CD4-positive, alpha-beta T cell (primary cell): ENCODE measurements around the gene SLC8A2. TPM values are rescaled to one million over a fixed set of nuclear protein-coding genes. Genes with fewer than 3 reads are reported as not detected.

ENCODE experiments used
- ATAC-seq: fragments of 200-7000 bp; cut with Tn5 transposase; one replicate; pipeline ENCODE4 v1.10.0; 2022; ENCODE audit warnings: mild to moderate bottlenecking; ENCODE audit not compliant: poor library complexity
- CTCF ChIA-PET: fragments of 350-600 bp; sonication (Branson Sonifier 250); formaldehyde crosslinking; loops from one replicate; lab custom pipeline; 2021; ENCODE audit warnings: antibody characterized with exemption, inconsistent platforms; lab: Charles Lee
- POLR2A ChIA-PET: fragments of 350-600 bp; sonication (Branson Sonifier 250); formaldehyde crosslinking; loops from one replicate; lab custom pipeline; 2021; ENCODE audit warnings: antibody characterized with exemption, inconsistent platforms; lab: Charles Lee
- DNase-seq, 14 experiments: peaks; one replicate each; pipeline ENCODE4 v3.0.0-alpha.2; 2013 to 2020; ENCODE audit warnings: mixed read lengths in 2 of 14
- H3K27ac ChIP-seq, 2 donors: one replicate each; pipeline versions ENCODE4 v1.5.1 to v1.7.0; 2013; ENCODE audit warnings: low read length in 2 of 2, low read depth in 1 of 2, mild to moderate bottlenecking in 1 of 2
- H3K27me3 ChIP-seq, 2 experiments: 1 replicate in 1 of 2; 2 replicates in 1 of 2; pipeline versions ENCODE4 v1.6.1 to v1.7.0; 2013; ENCODE audit warnings: low read length in 2 of 2, control low read depth in 1 of 2, mild to moderate bottlenecking in 1 of 2, moderate library complexity in 1 of 2; ENCODE audit not compliant: insufficient read depth in 2 of 2, control insufficient read depth in 1 of 2
- H3K36me3 ChIP-seq: one replicate; pipeline ENCODE4 v1.6.1; 2013; ENCODE audit warnings: low read length, control low read depth; ENCODE audit not compliant: insufficient read depth
- H3K4me1 ChIP-seq: one replicate; pipeline ENCODE4 v1.6.1; 2013; ENCODE audit warnings: low read length, control low read depth; ENCODE audit not compliant: insufficient read depth
- H3K4me3 ChIP-seq: one replicate; pipeline ENCODE4 v1.5.1; 2013; ENCODE audit warnings: mild to moderate bottlenecking, low read length, moderate library complexity
- H3K9me3 ChIP-seq, 2 experiments: 1 replicate in 1 of 2; 2 replicates in 1 of 2; pipeline versions ENCODE4 v1.6.1 to v1.7.0; 2013; ENCODE audit warnings: low read length in 2 of 2, mild to moderate bottlenecking in 2 of 2, control low read depth in 1 of 2, moderate library complexity in 1 of 2; ENCODE audit not compliant: control insufficient read depth in 1 of 2, insufficient read depth in 1 of 2
- H3K27ac Mint-ChIP-seq: one replicate; pipeline ENCODE4 v1.8.0; 2020; ENCODE audit warnings: mixed read lengths
- H3K27me3 Mint-ChIP-seq: one replicate; pipeline ENCODE4 v1.8.0; 2021; ENCODE audit warnings: mixed read lengths
- H3K36me3 Mint-ChIP-seq: one replicate; pipeline ENCODE4 v1.8.0; 2021; ENCODE audit warnings: low read depth, mixed read lengths
- H3K4me1 Mint-ChIP-seq: one replicate; pipeline ENCODE4 v1.8.0; 2021; ENCODE audit warnings: low read depth, mixed read lengths
- H3K4me3 Mint-ChIP-seq: one replicate; pipeline ENCODE4 v1.8.0; 2020; ENCODE audit warnings: mild to moderate bottlenecking, mixed read lengths
- H3K9me3 Mint-ChIP-seq: one replicate; pipeline ENCODE4 v1.8.0; 2020; ENCODE audit warnings: mixed read lengths
- intact Hi-C, 2 experiments: fragments of 100-400 bp; cut with DNase I in 1 of 2; cut with micrococcal nuclease in 1 of 2; formaldehyde crosslinking; loops; one replicate each; pipeline versions ENCODE4 v1.15.1 to v1.9.0; 2023 to 2025; cut with DNase I, micrococcal nuclease
- total RNA-seq, 174 experiments: library from RNA in 2 of 174; stranded (reverse) in 2 of 174; gene quantifications; one replicate each; pipeline ENCODE4 v1.2.3 and lab custom pipeline; 2021 to 2026
- TF ChIP-seq, protein P1 (sequence below): fragments of 200-600 bp; IDR thresholded peaks from one replicate; pipeline ENCODE4 v1.8.0; 2022; ENCODE audit warnings: antibody characterized with exemption, mild to moderate bottlenecking

The SLC8A2 gene
- total RNA-seq, 2 experiments from 2014 or later = not detected

DNA sequence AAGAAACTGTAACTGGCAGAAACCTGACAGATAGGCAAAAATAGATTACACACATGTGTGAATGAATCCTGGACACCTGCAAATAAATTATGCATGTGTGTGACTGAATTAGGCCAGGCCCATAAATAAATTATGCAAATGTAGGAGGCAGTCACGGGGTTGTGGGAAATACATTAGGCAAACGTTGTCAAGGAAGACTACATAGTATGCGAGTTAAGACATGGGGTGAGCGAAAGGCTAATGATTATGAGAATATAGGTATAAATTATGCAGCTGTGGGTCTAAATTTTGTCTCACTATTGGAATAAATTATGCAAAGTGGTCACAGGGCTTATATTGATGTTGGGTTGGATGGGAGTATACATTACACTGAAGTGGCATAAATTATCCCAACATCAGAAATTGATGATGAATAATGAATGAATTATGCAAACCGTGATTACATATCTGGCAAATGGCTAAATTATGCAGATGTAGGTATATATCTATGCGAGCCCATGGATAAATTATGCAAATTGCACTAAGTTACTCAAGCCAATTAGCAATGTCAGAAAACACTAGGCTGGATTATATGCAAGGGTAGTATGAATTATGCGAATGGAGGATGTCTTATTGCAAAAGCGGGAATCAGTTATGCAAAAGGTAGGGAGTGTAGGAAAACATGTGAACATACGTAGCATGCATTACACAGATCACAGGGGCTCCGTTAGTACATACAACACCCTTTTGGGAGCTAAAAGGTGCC lies 6.8 kb downstream of the SLC8A2 start:
- no peaks in the 10 kb centered on the region for H3K36me3 Mint-ChIP-seq
- H3K4me3 Mint-ChIP-seq = no peak overlapping the region
- Histone ChIP-seq H3K4me3 (no peak overlapping the region), H3K9me3 (peaks cover 0 to 21% of the 10 kb centered on the region in 2 experiments), H3K36me3 (no peaks in the 10 kb centered on the region), H3K4me1 (no peaks in the 10 kb centered on the region), H3K27me3 (peaks cover 32 to 41% of the 10 kb centered on the region in 2 experiments), H3K27ac (no peak overlapping the region)
- intact Hi-C loops = no loop called here
- ChIA-PET POLR2A (no interaction called here), CTCF (no interaction called here)
- peaks cover 61% of the 10 kb centered on the region for H3K27me3 Mint-ChIP-seq
- H3K9me3 Mint-ChIP-seq = no peaks in the 10 kb centered on the region
- DNase-seq (no peak), ATAC-seq (no peak)
- TF ChIP-seq, protein P1, sequence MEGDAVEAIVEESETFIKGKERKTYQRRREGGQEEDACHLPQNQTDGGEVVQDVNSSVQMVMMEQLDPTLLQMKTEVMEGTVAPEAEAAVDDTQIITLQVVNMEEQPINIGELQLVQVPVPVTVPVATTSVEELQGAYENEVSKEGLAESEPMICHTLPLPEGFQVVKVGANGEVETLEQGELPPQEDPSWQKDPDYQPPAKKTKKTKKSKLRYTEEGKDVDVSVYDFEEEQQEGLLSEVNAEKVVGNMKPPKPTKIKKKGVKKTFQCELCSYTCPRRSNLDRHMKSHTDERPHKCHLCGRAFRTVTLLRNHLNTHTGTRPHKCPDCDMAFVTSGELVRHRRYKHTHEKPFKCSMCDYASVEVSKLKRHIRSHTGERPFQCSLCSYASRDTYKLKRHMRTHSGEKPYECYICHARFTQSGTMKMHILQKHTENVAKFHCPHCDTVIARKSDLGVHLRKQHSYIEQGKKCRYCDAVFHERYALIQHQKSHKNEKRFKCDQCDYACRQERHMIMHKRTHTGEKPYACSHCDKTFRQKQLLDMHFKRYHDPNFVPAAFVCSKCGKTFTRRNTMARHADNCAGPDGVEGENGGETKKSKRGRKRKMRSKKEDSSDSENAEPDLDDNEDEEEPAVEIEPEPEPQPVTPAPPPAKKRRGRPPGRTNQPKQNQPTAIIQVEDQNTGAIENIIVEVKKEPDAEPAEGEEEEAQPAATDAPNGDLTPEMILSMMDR = no peak
- no peak overlapping the region for H3K27ac Mint-ChIP-seq
- no peaks in the 10 kb centered on the region for H3K4me1 Mint-ChIP-seq

DNA sequence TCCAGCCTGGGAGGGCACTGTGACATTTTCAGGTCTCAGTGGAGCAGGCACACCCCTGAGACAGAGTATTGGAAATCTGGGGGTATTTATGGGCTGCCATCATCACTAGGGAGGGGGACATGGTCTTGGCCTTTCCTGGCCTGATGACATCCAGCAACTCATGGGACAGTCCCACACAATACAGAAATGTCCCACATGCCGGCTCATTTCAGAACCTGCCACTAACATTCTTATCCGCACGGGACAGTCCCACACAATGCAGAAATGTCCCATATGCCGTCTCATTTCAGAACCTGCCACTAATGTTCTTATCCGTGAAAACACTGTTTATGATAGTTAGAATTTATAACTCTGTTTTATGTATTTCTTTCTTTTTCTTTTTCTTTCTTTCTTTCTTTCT lies 9.8 kb downstream of the SLC8A2 start:
- H3K4me1 ChIP-seq = peaks cover 3% of the 10 kb centered on the region
- peaks cover 32% of the 10 kb centered on the region for H3K27me3 Mint-ChIP-seq
- no peaks in the 10 kb centered on the region for H3K4me1 Mint-ChIP-seq
- H3K9me3 Mint-ChIP-seq = no peaks in the 10 kb centered on the region
- no peak for DNase-seq
- no peak overlapping the region for H3K27ac Mint-ChIP-seq
- no peak overlapping the region for H3K27ac ChIP-seq
- intact Hi-C loops = no loop called here
- H3K36me3 ChIP-seq = no peaks in the 10 kb centered on the region
- H3K36me3 Mint-ChIP-seq = no peaks in the 10 kb centered on the region
- no peak overlapping the region for H3K4me3 Mint-ChIP-seq
- TF ChIP-seq, protein P1 = no peak
- H3K27me3 ChIP-seq = peaks cover 25 to 47% of the 10 kb centered on the region in 2 experiments
- ChIA-PET CTCF (no interaction called here), POLR2A (no interaction called here)
- H3K9me3 ChIP-seq = peaks cover 0 to 4% of the 10 kb centered on the region in 2 experiments
- no peak for ATAC-seq
- no peak overlapping the region for H3K4me3 ChIP-seq

DNA sequence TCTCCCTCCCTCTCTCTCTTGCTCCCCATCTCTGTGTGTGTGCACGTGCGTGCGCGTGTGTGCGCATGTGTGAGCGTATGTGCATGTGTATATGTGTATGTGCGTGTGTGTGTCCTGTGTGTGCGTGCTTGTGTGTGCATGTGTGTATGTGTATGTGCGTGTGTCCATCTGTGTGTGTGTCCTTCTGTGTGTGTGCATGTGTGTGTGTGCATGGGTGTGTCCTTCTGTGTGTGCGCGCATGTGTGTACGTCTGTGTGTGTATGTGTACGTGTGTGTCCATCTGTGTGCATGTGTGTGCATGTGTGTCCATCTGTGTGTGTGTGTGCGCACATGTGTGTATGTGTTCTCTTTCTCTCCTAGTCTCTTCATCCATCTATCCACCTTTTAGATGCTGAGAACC lies 12.2 kb downstream of the SLC8A2 start:
- POLR2A ChIA-PET = no interaction called here
- DNase-seq (no peak), ATAC-seq (no peak)
- Histone ChIP-seq H3K4me1 (peaks cover 3% of the 10 kb centered on the region), H3K36me3 (no peaks in the 10 kb centered on the region), H3K9me3 (peaks cover 0 to 9% of the 10 kb centered on the region in 2 experiments), H3K4me3 (no peak overlapping the region), H3K27me3 (peaks cover 48 to 62% of the 10 kb centered on the region in 2 experiments), H3K27ac (no peak overlapping the region)
- Mint-ChIP-seq H3K9me3 (no peaks in the 10 kb centered on the region), H3K4me3 (no peak overlapping the region), H3K4me1 (no peaks in the 10 kb centered on the region), H3K27ac (no peak overlapping the region), H3K27me3 (peaks cover 39% of the 10 kb centered on the region), H3K36me3 (no peaks in the 10 kb centered on the region)
- TF ChIP-seq, protein P1 = no peak
- intact Hi-C loops = no loop called here
- CTCF ChIA-PET = no interaction called here
